Measurements from ENCODE around the gene CELF4.

- no peak for TF ChIP-seq CTCF (conservative IDR thresholded peaks at IDR 0.05 in 1 of 2, IDR thresholded peaks at IDR 0.05 in 1 of 2; ENCODE audit: low read depth in 1 of 2, low read length in 2 of 2)
- TF ChIP-seq EZH2 (IDR thresholded peaks at IDR 0.05; ENCODE audit: low read length, missing control alignments): no peak
Measured at GRCh38 chr18:37277804-37278203, 287.8 kb downstream of the CELF4 start.
